Progenitor cell of endocrine pancreas (in vitro differentiated cells): ENCODE data around the gene IPO11. TPM values are rescaled to one million over a fixed set of nuclear protein-coding genes. Genes with fewer than 3 reads are reported as not detected.

Source experiments
- DNase-seq: peaks from one replicate; pipeline ENCODE4 v3.0.0; 2021; ENCODE audit warnings: low spot score; ENCODE audit not compliant: unreplicated experiment
- H3K27ac Mint-ChIP-seq: 2 replicates; pipeline ENCODE4 v1.8.0; 2021; ENCODE audit warnings: mild to moderate bottlenecking, moderate library complexity, mixed read lengths
- H3K27me3 Mint-ChIP-seq: 2 replicates; pipeline ENCODE4 v1.8.0; 2021; ENCODE audit warnings: mixed read lengths
- H3K36me3 Mint-ChIP-seq: 2 replicates; pipeline ENCODE4 v1.8.0; 2022; ENCODE audit warnings: mixed read lengths; ENCODE audit not compliant: insufficient read depth
- H3K4me1 Mint-ChIP-seq: 2 replicates; pipeline ENCODE4 v1.8.0; 2021; ENCODE audit warnings: low read depth, mixed read lengths
- H3K4me3 Mint-ChIP-seq: 2 replicates; pipeline ENCODE4 v1.8.0; 2021; ENCODE audit warnings: low read depth, mild to moderate bottlenecking, moderate library complexity, mixed read lengths
- H3K9me3 Mint-ChIP-seq: 2 replicates; pipeline ENCODE4 v1.8.0; 2021; ENCODE audit warnings: low read depth, mixed read lengths
- total RNA-seq: library from RNA; stranded (reverse); gene quantifications from 2 replicates; pipeline ENCODE4 v1.2.1, GENCODE V29; 2021
- TF ChIP-seq, protein P1 (sequence below): fragments of 200-600 bp; sonication (generic); IDR thresholded peaks from one replicate; pipeline ENCODE4 v1.5.0; 2021; ENCODE audit warnings: antibody characterized with exemption, mild to moderate bottlenecking; ENCODE audit not compliant: unreplicated experiment

The IPO11 gene
- total RNA-seq, 1 donor from 2014 or later = 32.7 TPM

DNA sequence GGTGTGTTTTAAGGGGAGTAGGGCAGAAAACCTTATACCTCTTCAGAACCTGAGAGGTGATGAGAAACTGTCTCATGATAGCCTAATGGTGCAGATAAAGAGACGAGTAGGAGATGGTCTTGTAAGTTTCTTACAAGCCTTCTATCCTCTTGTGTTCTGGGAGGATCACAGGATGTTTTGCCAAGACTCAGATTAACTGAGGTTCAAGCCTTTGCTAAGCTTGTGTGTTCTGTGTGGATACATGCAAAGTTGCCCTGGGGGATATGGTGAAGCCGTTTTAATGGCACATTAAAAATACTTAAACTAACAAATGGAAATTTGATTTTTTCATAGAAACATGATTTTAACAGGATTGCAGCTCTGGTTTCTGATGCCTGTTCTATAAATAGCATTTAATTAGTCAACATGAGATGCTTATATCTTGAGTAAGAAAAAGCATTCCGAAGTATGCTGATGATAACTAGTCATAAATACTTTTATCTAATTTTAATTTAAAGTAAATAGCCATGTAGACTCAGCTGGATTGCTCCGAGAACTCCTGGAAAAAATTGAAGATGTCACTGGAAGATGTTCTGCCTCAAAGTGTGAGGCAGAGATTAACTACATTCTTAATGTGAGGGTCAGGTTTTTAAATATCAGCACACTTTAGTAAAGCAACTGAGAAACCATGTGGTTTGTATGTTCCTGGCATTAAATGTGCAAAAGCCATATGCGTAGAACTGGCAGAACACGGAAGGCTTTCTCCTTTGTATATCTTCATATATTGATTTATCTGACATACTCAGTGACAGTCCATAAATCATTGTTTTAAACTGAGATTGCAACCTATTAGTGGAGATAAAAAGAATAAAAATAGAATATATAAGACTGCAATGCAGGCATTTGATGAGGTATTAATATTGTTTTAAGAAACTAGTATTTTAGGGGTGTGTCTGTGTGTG, 53.7 kb downstream of the IPO11 start:
- Mint-ChIP-seq H3K4me1 (peaks cover 3% of the 10 kb centered on the region), H3K4me3 (no peak overlapping the region), H3K9me3 (no peaks in the 10 kb centered on the region), H3K36me3 (peaks cover 9% of the 10 kb centered on the region), H3K27me3 (no peaks in the 10 kb centered on the region), H3K27ac (no peak overlapping the region)
- TF ChIP-seq, protein P1, sequence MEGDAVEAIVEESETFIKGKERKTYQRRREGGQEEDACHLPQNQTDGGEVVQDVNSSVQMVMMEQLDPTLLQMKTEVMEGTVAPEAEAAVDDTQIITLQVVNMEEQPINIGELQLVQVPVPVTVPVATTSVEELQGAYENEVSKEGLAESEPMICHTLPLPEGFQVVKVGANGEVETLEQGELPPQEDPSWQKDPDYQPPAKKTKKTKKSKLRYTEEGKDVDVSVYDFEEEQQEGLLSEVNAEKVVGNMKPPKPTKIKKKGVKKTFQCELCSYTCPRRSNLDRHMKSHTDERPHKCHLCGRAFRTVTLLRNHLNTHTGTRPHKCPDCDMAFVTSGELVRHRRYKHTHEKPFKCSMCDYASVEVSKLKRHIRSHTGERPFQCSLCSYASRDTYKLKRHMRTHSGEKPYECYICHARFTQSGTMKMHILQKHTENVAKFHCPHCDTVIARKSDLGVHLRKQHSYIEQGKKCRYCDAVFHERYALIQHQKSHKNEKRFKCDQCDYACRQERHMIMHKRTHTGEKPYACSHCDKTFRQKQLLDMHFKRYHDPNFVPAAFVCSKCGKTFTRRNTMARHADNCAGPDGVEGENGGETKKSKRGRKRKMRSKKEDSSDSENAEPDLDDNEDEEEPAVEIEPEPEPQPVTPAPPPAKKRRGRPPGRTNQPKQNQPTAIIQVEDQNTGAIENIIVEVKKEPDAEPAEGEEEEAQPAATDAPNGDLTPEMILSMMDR = no peak
- no peak for DNase-seq

DNA sequence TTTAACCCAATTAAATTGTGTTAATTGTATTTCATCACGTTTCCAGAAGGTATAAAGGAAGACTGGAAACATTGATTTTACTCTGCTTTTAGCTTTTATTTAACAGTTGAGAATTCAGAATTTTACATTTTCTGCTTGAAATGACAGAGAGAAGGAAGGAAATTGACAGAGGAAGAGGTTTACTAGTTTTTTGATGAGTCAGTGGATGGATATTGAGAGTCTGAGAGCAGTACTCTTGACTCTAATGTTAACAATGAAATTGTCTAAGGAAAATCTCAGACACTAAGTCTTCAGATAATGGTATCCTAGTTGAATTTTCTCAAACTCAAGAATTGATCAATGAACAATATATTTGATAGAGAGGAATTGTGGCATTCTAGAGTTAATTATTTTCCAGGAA, 60.6 kb downstream of the IPO11 start:
- Mint-ChIP-seq H3K27ac (no peak overlapping the region), H3K9me3 (no peaks in the 10 kb centered on the region), H3K4me1 (no peaks in the 10 kb centered on the region)

DNA sequence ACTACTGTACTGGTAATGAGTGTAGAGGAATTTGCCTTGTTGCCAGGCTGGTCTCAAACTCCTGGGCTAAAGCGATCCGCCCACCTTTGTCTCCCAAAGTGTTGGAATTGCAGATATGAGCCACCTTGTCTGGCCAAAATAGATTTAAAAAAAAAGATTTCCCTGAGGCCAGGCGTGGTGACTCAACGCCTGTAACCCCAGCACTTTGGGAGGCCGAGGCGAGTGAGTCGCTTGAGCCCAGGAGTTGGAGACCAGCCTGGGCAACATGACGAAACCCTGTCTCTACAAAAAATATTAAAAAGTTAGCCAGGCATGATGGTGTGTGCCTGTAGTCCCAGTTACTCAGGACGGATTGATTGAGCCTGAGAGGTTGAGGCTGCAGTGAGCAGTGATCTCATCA, 62.5 kb downstream of the IPO11 start:
- no peaks in the 10 kb centered on the region for H3K4me1 Mint-ChIP-seq
- H3K4me3 Mint-ChIP-seq = no peak overlapping the region
- TF ChIP-seq, protein P1 = no peak
- H3K27ac Mint-ChIP-seq = no peak overlapping the region
- H3K27me3 Mint-ChIP-seq = no peaks in the 10 kb centered on the region
- peaks cover 3% of the 10 kb centered on the region for H3K9me3 Mint-ChIP-seq
- no peak for DNase-seq
- H3K36me3 Mint-ChIP-seq = peaks cover 15% of the 10 kb centered on the region

More for the DNA sequence above, 60.6 kb downstream of the IPO11 start:
- Mint-ChIP-seq H3K4me3 (no peak overlapping the region), H3K36me3 (peaks cover 10% of the 10 kb centered on the region), H3K27me3 (no peaks in the 10 kb centered on the region)
- TF ChIP-seq, protein P1 = no peak
- DNase-seq = no peak

DNA sequence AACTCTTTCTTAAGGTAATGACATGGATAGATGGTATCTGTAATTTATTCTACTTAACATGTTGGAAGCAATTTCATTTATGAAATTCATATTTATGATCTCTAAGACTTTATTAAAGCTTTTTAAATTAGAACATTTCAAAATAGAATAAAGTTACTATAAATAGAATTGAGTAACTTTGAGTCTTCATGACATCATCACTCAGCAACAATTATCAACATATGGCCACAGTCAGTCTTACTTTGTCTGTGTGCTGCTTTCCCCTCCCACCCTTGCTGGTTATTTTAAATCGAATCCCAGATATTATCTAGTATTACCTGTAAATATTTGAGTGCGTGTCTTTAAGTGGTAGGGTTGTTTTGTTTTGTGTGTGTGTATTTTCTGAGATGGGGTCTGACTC, 65.2 kb downstream of the IPO11 start:
- H3K4me3 Mint-ChIP-seq = no peak overlapping the region
- TF ChIP-seq, protein P1 = no peak
- peaks cover 8% of the 10 kb centered on the region for H3K4me1 Mint-ChIP-seq
- H3K9me3 Mint-ChIP-seq = peaks cover 10% of the 10 kb centered on the region
- no peak for DNase-seq
- H3K27me3 Mint-ChIP-seq = no peaks in the 10 kb centered on the region
- no peak overlapping the region for H3K27ac Mint-ChIP-seq
- peaks cover 25% of the 10 kb centered on the region for H3K36me3 Mint-ChIP-seq

DNA sequence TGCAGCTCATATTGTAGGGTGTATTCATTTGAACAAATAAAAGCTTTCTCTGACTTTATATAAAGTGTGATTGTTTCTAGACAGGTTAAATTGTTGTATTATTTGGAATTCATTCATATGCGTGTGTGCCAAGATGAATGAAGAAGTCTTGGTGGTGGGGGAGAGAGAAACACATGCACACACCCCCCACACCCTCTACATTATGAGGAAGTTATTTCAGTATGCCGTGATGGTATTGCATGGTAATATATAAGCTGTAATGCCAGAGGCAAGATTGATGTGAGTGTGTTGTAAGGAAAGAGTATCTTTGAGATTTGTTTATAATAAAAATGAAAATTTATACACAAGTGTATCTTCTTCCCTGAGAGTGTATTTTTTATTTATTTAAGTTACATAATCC, 71.0 kb downstream of the IPO11 start:
- TF ChIP-seq, protein P1 = no peak
- peaks cover 28% of the 10 kb centered on the region for H3K36me3 Mint-ChIP-seq
- no peaks in the 10 kb centered on the region for H3K27me3 Mint-ChIP-seq
- DNase-seq = no peak
- no peak overlapping the region for H3K27ac Mint-ChIP-seq
- peaks cover 8% of the 10 kb centered on the region for H3K4me1 Mint-ChIP-seq
- no peak overlapping the region for H3K4me3 Mint-ChIP-seq
- peaks cover 10% of the 10 kb centered on the region for H3K9me3 Mint-ChIP-seq
